Measurements from ENCODE around the gene BRD9.
"Not testable (repeated sequence)": the region's sequence is repeated elsewhere in the genome, so short reads cannot be mapped to it uniquely, and the experiment has no call there.

The BRD9 gene

DNA sequence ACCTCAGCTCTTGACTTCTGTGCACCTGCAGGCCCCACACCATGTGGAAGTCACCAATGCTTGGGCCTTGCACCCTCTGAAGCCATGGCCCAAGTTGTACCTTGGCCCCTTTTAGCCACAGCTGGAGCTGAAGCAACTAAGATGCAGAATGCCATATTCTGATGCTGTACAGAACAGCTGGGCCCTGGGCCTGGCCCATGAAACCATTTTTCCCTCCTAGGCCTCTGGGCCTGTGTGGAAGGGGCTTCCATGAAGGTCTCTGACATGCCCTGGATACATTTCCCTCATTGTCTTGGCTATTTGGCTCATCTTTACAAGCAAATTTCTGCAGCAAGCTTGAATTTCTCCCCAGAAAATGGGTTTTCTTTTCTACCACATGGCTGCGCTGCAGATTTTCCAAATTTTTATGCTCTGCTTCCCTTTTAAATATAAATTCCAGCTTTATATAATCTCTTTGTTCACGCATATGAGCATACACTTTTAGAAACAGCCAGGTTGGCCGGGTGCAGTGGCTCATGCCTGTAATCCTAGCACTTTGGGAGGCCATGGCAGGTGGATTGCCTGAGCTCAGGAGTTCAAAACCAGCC lies 41.9 kb upstream of the BRD9 start:
- not testable (repeated sequence) for H3K4me3 ChIP-seq (ENCODE audit: low read length); DNase-seq (ENCODE audit: low read depth)
- TF ChIP-seq, protein P1, sequence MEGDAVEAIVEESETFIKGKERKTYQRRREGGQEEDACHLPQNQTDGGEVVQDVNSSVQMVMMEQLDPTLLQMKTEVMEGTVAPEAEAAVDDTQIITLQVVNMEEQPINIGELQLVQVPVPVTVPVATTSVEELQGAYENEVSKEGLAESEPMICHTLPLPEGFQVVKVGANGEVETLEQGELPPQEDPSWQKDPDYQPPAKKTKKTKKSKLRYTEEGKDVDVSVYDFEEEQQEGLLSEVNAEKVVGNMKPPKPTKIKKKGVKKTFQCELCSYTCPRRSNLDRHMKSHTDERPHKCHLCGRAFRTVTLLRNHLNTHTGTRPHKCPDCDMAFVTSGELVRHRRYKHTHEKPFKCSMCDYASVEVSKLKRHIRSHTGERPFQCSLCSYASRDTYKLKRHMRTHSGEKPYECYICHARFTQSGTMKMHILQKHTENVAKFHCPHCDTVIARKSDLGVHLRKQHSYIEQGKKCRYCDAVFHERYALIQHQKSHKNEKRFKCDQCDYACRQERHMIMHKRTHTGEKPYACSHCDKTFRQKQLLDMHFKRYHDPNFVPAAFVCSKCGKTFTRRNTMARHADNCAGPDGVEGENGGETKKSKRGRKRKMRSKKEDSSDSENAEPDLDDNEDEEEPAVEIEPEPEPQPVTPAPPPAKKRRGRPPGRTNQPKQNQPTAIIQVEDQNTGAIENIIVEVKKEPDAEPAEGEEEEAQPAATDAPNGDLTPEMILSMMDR (conservative IDR thresholded peaks at IDR 0.05; ENCODE audit: low read length): peak; percentile 56

DNA sequence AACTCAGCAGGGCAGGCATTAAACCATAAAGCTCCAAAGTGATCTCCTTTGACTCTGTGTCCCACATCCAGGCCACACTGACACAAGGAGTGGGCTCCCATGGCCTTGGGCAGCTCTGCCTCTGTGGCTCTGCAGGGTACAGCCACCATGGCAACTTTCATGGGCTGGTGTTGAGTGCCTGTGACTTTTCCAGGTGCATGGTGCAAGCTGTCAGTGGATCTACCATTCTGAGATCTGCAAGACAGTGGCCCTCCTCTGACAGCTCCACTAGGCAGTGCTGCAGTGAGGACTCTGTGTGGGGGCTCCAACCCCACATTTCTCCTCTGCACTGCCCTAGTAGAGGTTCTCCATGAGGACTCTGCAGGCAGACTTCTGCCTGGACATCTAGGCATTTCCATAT lies 41.4 kb upstream of the BRD9 start:
- not testable (repeated sequence) for H3K4me3 ChIP-seq (ENCODE audit: low read length); DNase-seq (ENCODE audit: low read depth)

DNA sequence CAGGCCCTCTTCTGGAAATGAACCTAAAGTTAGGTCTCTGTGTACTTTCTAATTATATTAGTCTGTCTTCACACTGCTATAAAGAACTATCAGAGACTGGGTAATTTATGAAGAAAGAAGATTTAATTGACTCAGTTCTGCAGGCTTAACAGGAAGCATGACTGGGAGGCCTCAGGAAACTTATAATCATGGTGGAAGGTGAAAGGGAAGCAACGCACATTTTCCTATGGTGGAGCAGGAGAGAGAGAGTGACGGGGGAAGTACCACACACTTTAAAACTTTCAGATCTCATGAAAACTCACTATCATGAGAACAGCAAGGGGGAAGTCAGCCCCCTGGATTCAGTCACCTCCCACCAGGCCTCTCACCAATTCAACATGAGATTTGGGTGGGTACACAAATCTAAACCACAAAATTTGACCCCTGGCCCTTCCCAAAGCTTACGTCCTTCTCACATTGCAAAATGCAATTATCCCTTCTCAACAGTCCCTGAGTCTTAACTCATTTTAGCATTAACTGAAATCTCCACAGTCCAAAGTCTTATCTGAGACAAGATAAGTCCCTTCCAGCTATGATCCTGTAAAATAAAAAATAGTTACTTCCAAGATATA lies 40.8 kb upstream of the BRD9 start:
- TF ChIP-seq, protein P1 (conservative IDR thresholded peaks at IDR 0.05; ENCODE audit: low read length): no peak
- no peak overlapping the region for H3K4me3 ChIP-seq (ENCODE audit: low read length)
- DNase-seq (ENCODE audit: low read depth): no peak

DNA sequence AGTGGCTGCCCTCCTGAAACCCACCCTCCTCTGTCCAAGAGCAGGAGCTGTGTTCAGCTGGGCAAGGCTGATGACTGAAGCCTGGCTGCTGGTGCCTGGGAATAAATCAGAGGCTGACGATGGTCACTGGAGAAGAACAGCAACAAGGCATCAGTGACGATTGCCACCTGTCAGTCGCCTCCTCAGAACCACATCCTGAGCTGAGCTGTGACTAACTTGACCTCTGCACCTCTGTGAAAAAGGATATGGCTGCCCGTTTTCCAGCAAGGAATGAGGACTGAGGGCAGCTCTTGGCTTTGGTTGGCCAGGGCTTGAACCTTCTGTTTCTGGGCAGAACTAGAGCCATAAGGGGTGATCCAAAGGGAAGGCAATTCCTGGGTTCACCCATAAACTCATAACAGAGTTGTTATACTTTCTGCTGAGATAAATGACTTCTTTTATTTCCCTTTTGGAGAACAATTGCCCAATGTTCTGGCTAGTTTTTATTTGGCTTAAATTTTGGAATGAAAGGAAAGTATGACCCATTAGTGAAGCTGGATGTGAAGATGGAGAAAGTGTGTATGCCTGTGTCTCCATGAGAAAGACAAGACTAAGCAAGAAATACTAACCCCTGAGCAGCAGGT lies 40.1 kb upstream of the BRD9 start:
- TF ChIP-seq, protein P1 (conservative IDR thresholded peaks at IDR 0.05; ENCODE audit: low read length): no peak

DNA sequence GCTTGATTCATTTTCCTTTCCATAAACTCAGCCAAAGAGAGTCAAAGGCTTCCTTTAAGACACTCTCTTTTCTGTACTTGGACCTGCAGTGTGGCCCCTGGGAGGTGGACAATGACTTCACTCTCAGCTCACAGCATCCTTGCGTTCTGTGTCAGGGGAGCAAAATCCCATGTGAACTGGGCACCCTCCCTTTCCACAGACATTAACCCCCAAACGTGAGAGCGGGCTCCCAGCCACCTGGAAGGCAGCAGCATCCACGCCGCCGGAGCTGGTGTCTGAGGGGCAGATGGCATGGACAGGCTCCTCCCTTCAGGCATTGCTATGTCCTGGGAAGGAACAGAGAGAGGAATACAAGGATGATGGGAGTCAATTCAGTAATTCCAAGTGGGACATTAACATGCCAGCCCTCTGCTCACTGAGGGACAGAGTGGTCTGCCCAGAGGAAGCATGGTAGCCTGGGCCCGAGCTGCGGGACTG lies 39.6 kb upstream of the BRD9 start:
- H3K4me3 ChIP-seq (ENCODE audit: low read length): no peak overlapping the region
- no peak for DNase-seq (ENCODE audit: low read depth)
- TF ChIP-seq, protein P1 (conservative IDR thresholded peaks at IDR 0.05; ENCODE audit: low read length): no peak

More for the DNA sequence above, 40.1 kb upstream of the BRD9 start:
- no peak for DNase-seq (ENCODE audit: low read depth)
- H3K4me3 ChIP-seq (ENCODE audit: low read length): no peak overlapping the region

DNA sequence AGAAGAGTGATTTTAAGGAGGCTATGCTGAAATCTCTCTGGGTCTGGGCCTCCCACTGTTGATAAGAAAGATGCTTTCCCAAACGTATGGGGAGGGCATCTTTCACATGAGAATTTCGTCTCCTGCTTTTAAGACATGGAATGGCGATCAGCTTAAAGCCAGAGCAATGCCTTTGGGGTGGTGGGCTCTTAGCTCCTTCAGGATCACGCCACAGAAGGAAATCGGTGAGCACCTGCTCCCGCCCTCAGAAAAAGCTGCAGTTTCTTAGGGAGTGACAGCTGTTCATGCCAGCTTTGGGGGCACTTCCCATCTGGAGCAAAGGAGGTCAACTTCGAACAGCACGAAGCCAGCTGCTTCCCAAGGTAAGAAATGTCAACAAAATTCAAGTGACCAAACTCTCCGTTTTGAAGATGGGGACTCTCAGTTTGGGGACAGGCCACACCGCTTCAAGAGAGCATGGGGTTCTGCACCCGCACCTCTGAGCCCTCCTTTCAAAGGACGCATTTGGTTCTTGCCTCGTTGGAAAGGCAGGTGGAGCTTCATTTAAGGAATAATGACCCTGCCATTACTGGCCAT lies 39.1 kb upstream of the BRD9 start:
- DNase-seq (ENCODE audit: low read depth): no peak
- no peak overlapping the region for H3K4me3 ChIP-seq (ENCODE audit: low read length)
- TF ChIP-seq, protein P1 (conservative IDR thresholded peaks at IDR 0.05; ENCODE audit: low read length): no peak

DNA sequence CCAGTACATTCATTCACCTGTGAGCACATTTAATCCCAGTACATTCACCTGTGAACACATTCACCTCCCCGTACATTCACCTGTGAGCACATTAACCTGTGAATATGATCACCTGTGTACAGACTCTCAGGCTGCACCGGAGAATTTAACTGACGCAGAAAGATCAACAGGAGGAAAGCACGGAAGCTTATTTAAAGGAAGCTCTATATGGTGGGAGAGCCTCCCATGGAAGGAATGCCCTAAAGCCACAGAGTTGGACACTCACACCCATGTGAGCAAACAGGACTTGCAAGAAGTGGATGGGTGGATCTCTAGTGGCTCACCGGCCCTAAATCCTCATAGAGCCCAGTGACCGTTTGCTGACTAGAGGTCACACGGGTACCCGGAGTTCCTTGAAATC lies 38.3 kb upstream of the BRD9 start:
- no peak for DNase-seq (ENCODE audit: low read depth)
- H3K4me3 ChIP-seq (ENCODE audit: low read length): no peak overlapping the region
- TF ChIP-seq, protein P1 (conservative IDR thresholded peaks at IDR 0.05; ENCODE audit: low read length): no peak

Measured in AG10803 (cell line).